ENCODE results near the gene ARID4B. TPM values are rescaled to one million over a fixed set of nuclear protein-coding genes. Genes with fewer than 3 reads are reported as not detected.

The ARID4B gene
- total RNA-seq, 4 donors from 2014 or later: 26.7 to 49.2 (median 39.1) TPM

DNA sequence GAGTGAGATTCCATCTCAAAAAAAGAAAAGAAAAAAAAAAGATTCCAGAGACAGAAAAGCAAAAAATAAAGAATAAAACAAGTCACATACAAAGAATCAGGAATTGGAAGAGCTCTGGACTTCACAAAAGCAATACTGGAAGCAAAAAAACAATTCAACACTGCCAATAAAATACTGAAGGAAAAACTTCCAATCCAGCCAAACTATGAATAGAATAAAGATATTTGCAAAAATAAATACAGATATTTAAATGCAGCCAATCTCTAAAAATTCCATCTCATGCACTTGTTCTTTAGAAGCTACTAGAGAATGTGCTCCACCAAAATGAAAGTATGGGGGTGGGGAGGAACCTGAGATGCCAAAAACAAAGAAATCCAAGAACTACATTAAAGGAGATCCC lies 137.5 kb downstream of the ARID4B start:
- H3K36me3 ChIP-seq: peaks cover 2 to 56% of the 10 kb centered on the region in 2 donors
- no peak for TF ChIP-seq POLR2A (IDR thresholded peaks at IDR 0.05)
- no peak for TF ChIP-seq POLR2AphosphoS5 (IDR thresholded peaks at IDR 0.05)
- no peak for TF ChIP-seq EP300 (IDR thresholded peaks at IDR 0.05)
- TF ChIP-seq, protein P1, sequence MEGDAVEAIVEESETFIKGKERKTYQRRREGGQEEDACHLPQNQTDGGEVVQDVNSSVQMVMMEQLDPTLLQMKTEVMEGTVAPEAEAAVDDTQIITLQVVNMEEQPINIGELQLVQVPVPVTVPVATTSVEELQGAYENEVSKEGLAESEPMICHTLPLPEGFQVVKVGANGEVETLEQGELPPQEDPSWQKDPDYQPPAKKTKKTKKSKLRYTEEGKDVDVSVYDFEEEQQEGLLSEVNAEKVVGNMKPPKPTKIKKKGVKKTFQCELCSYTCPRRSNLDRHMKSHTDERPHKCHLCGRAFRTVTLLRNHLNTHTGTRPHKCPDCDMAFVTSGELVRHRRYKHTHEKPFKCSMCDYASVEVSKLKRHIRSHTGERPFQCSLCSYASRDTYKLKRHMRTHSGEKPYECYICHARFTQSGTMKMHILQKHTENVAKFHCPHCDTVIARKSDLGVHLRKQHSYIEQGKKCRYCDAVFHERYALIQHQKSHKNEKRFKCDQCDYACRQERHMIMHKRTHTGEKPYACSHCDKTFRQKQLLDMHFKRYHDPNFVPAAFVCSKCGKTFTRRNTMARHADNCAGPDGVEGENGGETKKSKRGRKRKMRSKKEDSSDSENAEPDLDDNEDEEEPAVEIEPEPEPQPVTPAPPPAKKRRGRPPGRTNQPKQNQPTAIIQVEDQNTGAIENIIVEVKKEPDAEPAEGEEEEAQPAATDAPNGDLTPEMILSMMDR (IDR thresholded peaks at IDR 0.05): no peak
- ATAC-seq: no peak
- H3K27me3 ChIP-seq: no peaks in the 10 kb centered on the region
- peak overlapping the region in 1 of 4 donors; percentile 37 for H3K27ac ChIP-seq
- no peaks in the 10 kb centered on the region for H3K9me3 ChIP-seq
- peaks cover 0 to 7% (median 0%) of the 10 kb centered on the region in 3 donors for H3K4me1 ChIP-seq
- H3K4me3 ChIP-seq: no peak overlapping the region

DNA sequence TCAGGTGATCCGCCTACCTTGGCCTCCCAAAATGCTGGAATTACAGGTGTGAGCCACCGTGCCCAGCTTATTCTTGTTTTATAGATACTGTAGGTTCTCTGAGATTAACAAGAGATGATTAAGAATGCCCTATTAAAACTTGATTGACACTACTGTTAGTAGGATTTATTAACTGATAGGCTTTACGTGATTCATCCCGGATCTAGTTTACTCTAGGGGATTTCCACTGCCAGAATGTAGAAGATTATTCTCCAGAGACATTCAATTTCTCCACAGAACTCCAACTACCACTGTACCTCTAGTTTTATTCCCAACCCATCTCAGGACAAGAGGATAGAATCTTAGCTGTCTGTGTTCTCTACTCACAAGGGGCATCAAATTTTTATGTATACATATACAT lies 140.7 kb downstream of the ARID4B start:
- Histone ChIP-seq H3K36me3 (peaks cover 0 to 31% of the 10 kb centered on the region in 2 donors), H3K4me1 (peaks cover 0 to 7% (median 0%) of the 10 kb centered on the region in 3 donors), H3K27ac (no peak overlapping the region), H3K27me3 (no peaks in the 10 kb centered on the region), H3K4me3 (no peak overlapping the region), H3K9me3 (no peaks in the 10 kb centered on the region)
- WGBS, 2 donors (ENCODE audit: low coverage in 1 of 2): 51 to 79% methylated on average over 2 of the region's 4 CpGs
- ATAC-seq: no peak
- TF ChIP-seq POLR2AphosphoS5 (IDR thresholded peaks at IDR 0.05) (no peak), POLR2A (IDR thresholded peaks at IDR 0.05) (no peak), EP300 (IDR thresholded peaks at IDR 0.05) (no peak)
- TF ChIP-seq, protein P1 (IDR thresholded peaks at IDR 0.05): no peak

DNA sequence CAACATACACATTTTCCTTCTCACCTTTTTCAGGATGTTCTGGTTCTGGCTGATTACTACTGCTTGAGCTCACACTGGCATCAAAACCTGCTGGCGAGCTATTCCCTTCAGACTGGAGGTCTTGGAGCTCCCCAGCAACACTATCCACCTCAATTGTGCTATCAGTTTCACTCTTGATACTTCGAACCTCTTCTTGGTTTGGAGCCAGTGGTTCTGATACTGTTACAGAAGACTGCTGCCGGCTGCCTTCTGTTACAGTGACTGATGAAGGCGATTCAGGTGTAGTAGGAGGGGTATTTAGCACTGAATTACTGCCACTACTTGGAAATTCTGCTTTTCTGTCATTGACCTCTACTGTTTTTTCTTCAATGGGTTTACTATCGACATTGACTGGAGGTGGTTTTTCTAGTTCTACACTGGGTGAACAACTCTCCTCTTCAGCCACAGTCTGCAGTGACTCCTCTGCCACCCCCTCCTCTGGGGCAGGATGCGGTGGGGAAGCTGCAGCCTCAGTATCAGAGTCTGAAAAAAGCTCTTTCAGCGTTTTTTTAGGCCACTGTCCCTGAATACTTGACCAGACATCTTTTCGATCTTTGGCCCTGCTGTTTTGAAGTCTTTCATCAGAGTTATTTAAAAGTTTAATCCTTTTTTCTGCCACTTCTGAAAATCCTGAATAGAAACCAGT lies 146.3 kb downstream of the ARID4B start:
- Histone ChIP-seq H3K27ac (no peak overlapping the region), H3K9me3 (no peaks in the 10 kb centered on the region), H3K4me1 (no peaks in the 10 kb centered on the region), H3K4me3 (no peak overlapping the region), H3K27me3 (no peaks in the 10 kb centered on the region), H3K36me3 (peaks cover 0 to 48% of the 10 kb centered on the region in 2 donors)
- TF ChIP-seq, protein P1 (IDR thresholded peaks at IDR 0.05): no peak
- TF ChIP-seq POLR2A (IDR thresholded peaks at IDR 0.05) (no peak), POLR2AphosphoS5 (IDR thresholded peaks at IDR 0.05) (no peak), EP300 (IDR thresholded peaks at IDR 0.05) (no peak)
- ATAC-seq: no peak
- WGBS, 2 donors (ENCODE audit: low coverage in 1 of 2): 85 to 91% methylated on average over 5 to 7 of the region's 8 CpGs

DNA sequence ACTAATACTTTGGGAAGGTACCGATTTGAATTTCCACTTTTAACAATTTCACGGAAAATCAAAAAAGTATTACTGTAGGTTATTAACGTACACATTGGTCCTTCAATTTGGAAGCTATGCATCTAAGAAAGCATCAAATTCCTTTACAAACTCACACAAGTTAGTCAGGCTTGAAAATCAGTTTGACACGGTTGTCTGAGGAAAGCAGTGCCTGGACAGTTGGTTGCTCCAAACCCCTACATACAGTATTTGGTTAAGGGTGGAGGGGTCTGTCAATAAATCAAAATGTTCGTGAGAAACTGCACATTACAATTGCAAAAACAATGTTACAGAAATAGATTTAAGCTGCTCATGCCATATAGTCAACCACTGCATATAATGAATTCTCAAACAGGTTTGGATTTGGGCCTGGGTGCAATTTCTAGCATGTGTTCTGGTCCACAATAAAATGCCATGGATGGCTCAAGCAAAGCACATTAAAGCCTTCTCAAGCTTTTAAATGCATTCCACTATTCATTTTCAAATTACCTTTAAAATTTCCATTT lies 147.0 kb downstream of the ARID4B start:
- no peak overlapping the region for H3K27ac ChIP-seq
- ATAC-seq: no peak
- H3K4me1 ChIP-seq: no peaks in the 10 kb centered on the region
- 84 to 91% methylated on average over 4 to 5 of the region's 5 CpGs for WGBS, 2 donors (ENCODE audit: low coverage in 1 of 2)
- H3K27me3 ChIP-seq: no peaks in the 10 kb centered on the region
- peaks cover 0 to 51% of the 10 kb centered on the region in 2 donors for H3K36me3 ChIP-seq
- H3K4me3 ChIP-seq: no peak overlapping the region
- TF ChIP-seq POLR2A (IDR thresholded peaks at IDR 0.05): no peak
- TF ChIP-seq EP300 (IDR thresholded peaks at IDR 0.05): no peak
- no peak for TF ChIP-seq POLR2AphosphoS5 (IDR thresholded peaks at IDR 0.05)
- TF ChIP-seq, protein P1 (IDR thresholded peaks at IDR 0.05): no peak
- no peaks in the 10 kb centered on the region for H3K9me3 ChIP-seq

DNA sequence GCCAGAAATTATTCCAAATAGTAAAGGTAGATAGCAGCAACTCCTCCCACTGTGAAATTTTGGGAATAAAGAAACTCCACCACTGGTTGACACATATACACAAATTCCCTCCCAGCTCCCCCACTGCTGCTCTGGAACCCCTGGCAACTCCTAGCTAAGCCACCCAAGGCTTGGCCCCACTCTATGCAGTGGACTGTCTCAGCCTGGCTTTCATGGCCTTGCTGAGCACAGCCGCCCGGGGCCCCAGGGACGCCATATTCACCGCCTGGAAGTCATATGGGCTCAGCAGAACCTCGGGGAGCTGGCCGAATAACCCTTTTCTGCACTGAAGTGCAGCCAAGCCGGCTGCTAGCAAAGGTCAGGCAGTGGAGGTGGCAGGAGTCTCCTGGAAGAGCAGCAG lies 151.5 kb downstream of the ARID4B start:
- no peaks in the 10 kb centered on the region for H3K4me1 ChIP-seq
- H3K36me3 ChIP-seq: peaks cover 5 to 71% of the 10 kb centered on the region in 2 donors
- H3K27ac ChIP-seq: no peak overlapping the region
- H3K9me3 ChIP-seq: no peaks in the 10 kb centered on the region
- WGBS, 2 donors (ENCODE audit: low coverage in 1 of 2): 90% methylated on average over 2 of the region's 7 CpGs; no CpG with 5 or more reads in 1 of the 2 donors
- TF ChIP-seq POLR2AphosphoS5 (IDR thresholded peaks at IDR 0.05): no peak
- TF ChIP-seq POLR2A (IDR thresholded peaks at IDR 0.05): no peak
- TF ChIP-seq, protein P1 (IDR thresholded peaks at IDR 0.05): no peak
- TF ChIP-seq EP300 (IDR thresholded peaks at IDR 0.05): no peak
- H3K4me3 ChIP-seq: no peak overlapping the region
- H3K27me3 ChIP-seq: no peaks in the 10 kb centered on the region
- ATAC-seq: no peak

All from gastroesophageal sphincter (tissue), 4 donors.